H9 (cell line): ENCODE measurements around the gene CFAP54. TPM values are rescaled to one million over a fixed set of nuclear protein-coding genes. Genes with fewer than 3 reads are reported as not detected.

Source experiments
- DNase-seq: peaks from one replicate; pipeline ENCODE4 v3.0.0-alpha.2; 2017
- H2AFZ ChIP-seq: one replicate; pipeline ENCODE4 v1.6.1; 2013; ENCODE audit warnings: mild to moderate bottlenecking, low read length, control low read depth, moderate library complexity
- H2AK5ac ChIP-seq: 2 replicates; pipeline ENCODE4 v1.6.1; 2013; ENCODE audit warnings: low read length, control low read depth, mixed read lengths; ENCODE audit not compliant: insufficient read length
- H2BK120ac ChIP-seq: one replicate; pipeline ENCODE4 v1.6.1; 2013; ENCODE audit warnings: low read depth, mild to moderate bottlenecking, low read length, control low read depth, inconsistent platforms; ENCODE audit not compliant: poor library complexity, severe bottlenecking
- H2BK12ac ChIP-seq: 2 replicates; pipeline ENCODE4 v1.6.1; 2013; ENCODE audit warnings: low read length, control low read depth, mixed read lengths, low read depth; ENCODE audit not compliant: insufficient read length
- H2BK15ac ChIP-seq: 2 replicates; pipeline ENCODE4 v1.6.1; 2013; ENCODE audit warnings: low read depth, low read length, control low read depth
- H2BK20ac ChIP-seq: one replicate; pipeline ENCODE4 v1.6.1; 2013; ENCODE audit warnings: low read depth, mild to moderate bottlenecking, low read length, control low read depth, inconsistent platforms; ENCODE audit not compliant: poor library complexity, severe bottlenecking
- H2BK5ac ChIP-seq: 2 replicates; pipeline ENCODE4 v1.6.1; 2013; ENCODE audit warnings: low read length, control low read depth, mixed read lengths; ENCODE audit not compliant: insufficient read length
- H3K14ac ChIP-seq: 2 replicates; pipeline ENCODE4 v1.6.1; 2013; ENCODE audit warnings: low read length, control low read depth; ENCODE audit not compliant: insufficient read depth
- H3K18ac ChIP-seq: 2 replicates; pipeline ENCODE4 v1.6.1; 2013; ENCODE audit warnings: low read depth, mild to moderate bottlenecking, mixed read lengths, low read length, control low read depth; ENCODE audit not compliant: insufficient read length
- H3K23ac ChIP-seq: 2 replicates; pipeline ENCODE4 v1.6.1; 2013; ENCODE audit warnings: low read length, control low read depth, mixed read lengths, low read depth; ENCODE audit not compliant: insufficient read length
- H3K23me2 ChIP-seq: 2 replicates; pipeline ENCODE4 v1.6.1; 2013; ENCODE audit warnings: low read depth, mild to moderate bottlenecking, mixed read lengths, low read length, control low read depth; ENCODE audit not compliant: insufficient read length, poor library complexity, severe bottlenecking
- H3K27ac ChIP-seq: 2 replicates; pipeline ENCODE4 v1.5.1; 2013; ENCODE audit warnings: low read length, control low read depth, mixed read lengths, low read depth; ENCODE audit not compliant: insufficient read length
- H3K27me3 ChIP-seq: 2 replicates; pipeline ENCODE4 v1.6.1; 2013; ENCODE audit warnings: low read length, control low read depth, inconsistent platforms; ENCODE audit not compliant: insufficient read depth
- H3K4ac ChIP-seq: 2 replicates; pipeline ENCODE4 v1.6.1; 2013; ENCODE audit warnings: low read depth, mild to moderate bottlenecking, control low read depth, inconsistent platforms, low read length, moderate library complexity
- H3K4me1 ChIP-seq: 2 replicates; pipeline ENCODE4 v1.6.1; 2013; ENCODE audit warnings: low read length, control low read depth, inconsistent platforms; ENCODE audit not compliant: insufficient read depth
- H3K4me2 ChIP-seq: 2 replicates; pipeline ENCODE4 v1.6.1; 2013; ENCODE audit warnings: low read length, control low read depth, mixed read lengths; ENCODE audit not compliant: insufficient read length, insufficient read depth
- H3K56ac ChIP-seq: 2 replicates; pipeline ENCODE4 v1.6.1; 2013; ENCODE audit warnings: low read depth, mild to moderate bottlenecking, mixed read lengths, low read length, control low read depth; ENCODE audit not compliant: insufficient read length
- H3K79me1 ChIP-seq: 2 replicates; pipeline ENCODE4 v1.6.1; 2013; ENCODE audit warnings: low read depth, mild to moderate bottlenecking, moderate library complexity, low read length, control low read depth, inconsistent platforms; ENCODE audit not compliant: insufficient read depth, poor library complexity, severe bottlenecking
- H3K79me2 ChIP-seq: 2 replicates; pipeline ENCODE4 v1.6.1; 2013; ENCODE audit warnings: low read length, control low read depth, inconsistent platforms; ENCODE audit not compliant: insufficient read depth
- H3K9ac ChIP-seq: 2 replicates; pipeline ENCODE4 v1.6.1; 2013; ENCODE audit warnings: low read length, control low read depth, mixed read lengths; ENCODE audit not compliant: insufficient read length; ENCODE audit errors: extremely low read depth
- H3K9me3 ChIP-seq: one replicate; pipeline ENCODE4 v1.6.1; 2013; ENCODE audit warnings: low read depth, low read length, inconsistent platforms; ENCODE audit not compliant: control insufficient read depth
- H3T11ph ChIP-seq: one replicate; pipeline ENCODE4 v1.6.1; 2013; ENCODE audit warnings: mild to moderate bottlenecking, low read length, control low read depth, inconsistent platforms
- H4K20me1 ChIP-seq: one replicate; pipeline ENCODE4 v1.6.1; 2013; ENCODE audit not compliant: control insufficient read depth, insufficient read length, insufficient read depth
- H4K5ac ChIP-seq: 2 replicates; pipeline ENCODE4 v1.6.1; 2013; ENCODE audit warnings: low read depth, mild to moderate bottlenecking, mixed read lengths, low read length, control low read depth; ENCODE audit not compliant: insufficient read length
- H4K8ac ChIP-seq: replicated peaks from 2 replicates; pipeline ENCODE4 v1.6.1; 2013; ENCODE audit warnings: low read length, control low read depth, mixed read lengths, low read depth; ENCODE audit not compliant: insufficient read length
- H4K91ac ChIP-seq: 2 replicates; pipeline ENCODE4 v1.6.1; 2013; ENCODE audit warnings: low read depth, mild to moderate bottlenecking, moderate library complexity, mixed read lengths, low read length, control low read depth; ENCODE audit not compliant: insufficient read length
- H3K27ac Mint-ChIP-seq, 3 experiments: 2 replicates in 2 of 3; 3 replicates in 1 of 3; pipeline ENCODE4 v1.8.0; 2020 to 2021; ENCODE audit warnings: mixed read lengths in 3 of 3, mild to moderate bottlenecking in 1 of 3, moderate library complexity in 1 of 3
- H3K27me3 Mint-ChIP-seq: 2 replicates; pipeline ENCODE4 v1.8.0; 2021; ENCODE audit warnings: low read depth, mild to moderate bottlenecking, moderate library complexity, mixed read lengths
- H3K36me3 Mint-ChIP-seq, 3 experiments: 2 replicates in 2 of 3; 3 replicates in 1 of 3; pipeline ENCODE4 v1.8.0; 2020 to 2021; ENCODE audit warnings: low read depth in 3 of 3, mixed read lengths in 3 of 3; ENCODE audit not compliant: insufficient read depth in 1 of 3
- H3K4me1 Mint-ChIP-seq, 2 experiments: 2 replicates each; pipeline ENCODE4 v1.8.0; 2020; ENCODE audit warnings: mixed read lengths in 2 of 2
- H3K4me3 Mint-ChIP-seq, 2 experiments: 2 replicates in 1 of 2; 3 replicates in 1 of 2; pipeline ENCODE4 v1.8.0; 2020 to 2021; ENCODE audit warnings: mild to moderate bottlenecking in 2 of 2, mixed read lengths in 2 of 2, moderate library complexity in 1 of 2
- H3K9me3 Mint-ChIP-seq, 2 experiments: 2 replicates in 1 of 2; 3 replicates in 1 of 2; pipeline ENCODE4 v1.8.0; 2020; ENCODE audit warnings: mild to moderate bottlenecking in 2 of 2, mixed read lengths in 2 of 2, moderate library complexity in 1 of 2
- WGBS: extraction: QIAGEN DNeasy Blood & Tissue Kit; methylation state at CpG from one replicate; pipeline ENCODE4 v1.1.7; 2013; ENCODE audit warnings: missing lambda C conversion rate, low lambda C conversion rate, mixed read lengths; ENCODE audit not compliant: insufficient read length; ENCODE audit errors: extremely low coverage; 5-methylcytosine and 5-hydroxymethylcytosine counted together
- total RNA-seq: library from RNA; stranded (reverse); gene quantifications from 2 replicates; pipeline ENCODE4 v1.2.1, GENCODE V29; 2021
- TF ChIP-seq, protein P1 (sequence below): fragments of 200-600 bp; sonication (generic); conservative IDR thresholded peaks from 3 replicates; pipeline ENCODE4 v1.8.0; 2021; ENCODE audit warnings: antibody characterized with exemption, mild to moderate bottlenecking

The CFAP54 gene
- total RNA-seq, 1 experiment from 2014 or later, result 0.24 TPM

DNA sequence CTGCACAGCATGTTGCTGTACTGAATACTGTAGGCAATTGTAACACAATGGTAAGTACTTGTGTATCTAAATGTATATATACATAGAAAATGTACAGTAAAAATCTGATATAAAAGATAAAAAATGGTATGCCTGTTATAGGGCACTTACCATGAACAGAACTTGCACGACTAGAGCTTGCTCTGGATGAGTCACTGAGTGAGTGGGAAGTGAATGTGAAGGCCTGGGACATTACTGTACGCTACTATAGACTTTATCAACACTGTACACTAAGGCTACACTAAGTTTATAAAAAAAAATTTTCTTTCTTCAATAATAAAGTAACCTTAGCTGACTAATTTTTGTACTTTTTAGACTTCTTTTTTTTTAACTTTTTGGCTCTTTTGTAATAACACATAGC lies 393.5 kb downstream of the CFAP54 start:
- Mint-ChIP-seq H3K4me1 (peaks cover 6% of the 10 kb centered on the region in 2 experiments; a peak in 3 of 4 replicates), H3K4me3 (no peak overlapping the region), H3K27ac (no peak overlapping the region), H3K9me3 (no peaks in the 10 kb centered on the region), H3K36me3 (no peaks in the 10 kb centered on the region), H3K27me3 (no peaks in the 10 kb centered on the region)
- H2BK120ac ChIP-seq, result no peak overlapping the region
- no peaks in the 10 kb centered on the region for H3K27me3 ChIP-seq
- no peak overlapping the region for H2AK5ac ChIP-seq
- no peaks in the 10 kb centered on the region for H3K79me2 ChIP-seq
- no peak overlapping the region for H3K23ac ChIP-seq
- no peak overlapping the region for H3K14ac ChIP-seq
- no CpG with 5 or more reads among the region's 2 CpGs for WGBS
- no peak for DNase-seq
- H3K9me3 ChIP-seq, result no peaks in the 10 kb centered on the region
- no peak overlapping the region for H3T11ph ChIP-seq
- no peak overlapping the region for H4K5ac ChIP-seq
- no peak overlapping the region for H2BK15ac ChIP-seq
- H2BK20ac ChIP-seq, result no peak overlapping the region
- H4K8ac ChIP-seq, result no peak overlapping the region
- no peaks in the 10 kb centered on the region for H3K4me1 ChIP-seq
- no peak overlapping the region for H2AFZ ChIP-seq
- H2BK12ac ChIP-seq, result no peak overlapping the region
- no peaks in the 10 kb centered on the region for H3K79me1 ChIP-seq
- no peak overlapping the region for H3K56ac ChIP-seq
- H4K91ac ChIP-seq, result no peak overlapping the region
- H3K4ac ChIP-seq, result no peak overlapping the region
- H3K27ac ChIP-seq, result no peak overlapping the region
- no peak overlapping the region for H3K4me2 ChIP-seq
- H3K18ac ChIP-seq, result no peak overlapping the region
- H3K23me2 ChIP-seq, result no peaks in the 10 kb centered on the region
- TF ChIP-seq, protein P1, sequence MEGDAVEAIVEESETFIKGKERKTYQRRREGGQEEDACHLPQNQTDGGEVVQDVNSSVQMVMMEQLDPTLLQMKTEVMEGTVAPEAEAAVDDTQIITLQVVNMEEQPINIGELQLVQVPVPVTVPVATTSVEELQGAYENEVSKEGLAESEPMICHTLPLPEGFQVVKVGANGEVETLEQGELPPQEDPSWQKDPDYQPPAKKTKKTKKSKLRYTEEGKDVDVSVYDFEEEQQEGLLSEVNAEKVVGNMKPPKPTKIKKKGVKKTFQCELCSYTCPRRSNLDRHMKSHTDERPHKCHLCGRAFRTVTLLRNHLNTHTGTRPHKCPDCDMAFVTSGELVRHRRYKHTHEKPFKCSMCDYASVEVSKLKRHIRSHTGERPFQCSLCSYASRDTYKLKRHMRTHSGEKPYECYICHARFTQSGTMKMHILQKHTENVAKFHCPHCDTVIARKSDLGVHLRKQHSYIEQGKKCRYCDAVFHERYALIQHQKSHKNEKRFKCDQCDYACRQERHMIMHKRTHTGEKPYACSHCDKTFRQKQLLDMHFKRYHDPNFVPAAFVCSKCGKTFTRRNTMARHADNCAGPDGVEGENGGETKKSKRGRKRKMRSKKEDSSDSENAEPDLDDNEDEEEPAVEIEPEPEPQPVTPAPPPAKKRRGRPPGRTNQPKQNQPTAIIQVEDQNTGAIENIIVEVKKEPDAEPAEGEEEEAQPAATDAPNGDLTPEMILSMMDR, result no peak
- H2BK5ac ChIP-seq, result no peak overlapping the region
- H3K9ac ChIP-seq, result no peak overlapping the region
- H4K20me1 ChIP-seq, result no peaks in the 10 kb centered on the region
